Right ventricle myocardium superior (tissue), 1 donor: Measurements from ENCODE around the gene GUCY2F. TPM values are rescaled to one million over a fixed set of nuclear protein-coding genes. Genes with fewer than 3 reads are reported as not detected.

Experiments used
- ATAC-seq: fragments of 200-7000 bp; cut with Tn5 transposase; one replicate; pipeline ENCODE4 v1.9.1; 2020; ENCODE audit warnings: mild to moderate bottlenecking; ENCODE audit not compliant: poor library complexity
- DNase-seq: peaks from one replicate; pipeline ENCODE4 v3.0.0-alpha.2; 2020
- intact Hi-C: fragments of 100-400 bp; cut with DNase I; formaldehyde crosslinking; loops from one replicate; pipeline ENCODE4 v1.11.2; 2022
- total RNA-seq: library from RNA; stranded (reverse); fragmentation: NEBNext Ultra II Directional; extraction: Animal tissue kit (Norgen Biotek cat#: 25700); gene quantifications from one replicate; pipeline ENCODE4 v1.2.1, GENCODE V29; 2021
- donor health status: DM: no; HTN: yes; CAD: no; lungs with severe emphysema.

GUCY2F gene
- total RNA-seq, 1 donor from 2014 or later, result not detected

DNA sequence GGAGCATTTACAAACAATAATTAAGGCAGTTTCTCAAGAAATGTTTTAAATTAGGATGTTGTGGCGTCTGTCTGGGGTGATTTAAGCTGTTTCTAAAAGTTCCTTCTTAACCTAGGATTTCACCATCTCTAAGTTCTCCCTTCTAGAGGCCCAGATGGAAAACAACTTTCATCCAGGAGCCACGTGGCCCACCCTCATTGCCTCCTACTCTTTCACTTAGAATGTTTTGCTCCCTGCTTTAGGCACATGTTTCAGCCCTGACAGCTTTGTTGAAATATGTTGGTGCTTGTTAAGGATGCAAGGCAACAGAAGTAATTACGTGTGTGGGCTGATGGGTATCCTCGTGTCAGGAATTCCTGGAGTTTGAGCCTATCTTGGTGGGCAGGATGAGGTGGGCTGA lies 131.3 kb downstream of the GUCY2F start:
- intact Hi-C loops, result no loop called here
- DNase-seq, result no peak
- no peak for ATAC-seq

DNA sequence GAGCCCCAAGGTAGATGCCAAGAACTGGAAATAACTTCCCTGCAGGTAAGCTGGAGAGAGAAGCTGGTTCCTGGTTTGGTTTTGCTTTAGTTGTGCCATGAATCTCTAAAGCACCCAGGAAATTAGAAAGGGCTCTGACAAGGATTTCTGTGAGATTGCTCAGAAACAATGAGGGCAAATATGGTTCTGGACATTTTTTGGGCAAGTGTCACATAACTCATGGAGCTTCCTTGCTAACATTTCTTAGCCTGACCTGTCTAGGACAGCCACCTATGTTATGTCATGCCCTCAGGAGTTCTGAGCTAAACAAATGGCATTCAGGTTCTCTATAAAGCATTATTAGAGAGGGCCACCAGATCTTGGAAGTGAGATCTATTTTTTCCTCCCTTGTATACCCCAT lies 131.8 kb downstream of the GUCY2F start:
- ATAC-seq, result no peak
- intact Hi-C loops, result no loop called here
- DNase-seq, result no peak

DNA sequence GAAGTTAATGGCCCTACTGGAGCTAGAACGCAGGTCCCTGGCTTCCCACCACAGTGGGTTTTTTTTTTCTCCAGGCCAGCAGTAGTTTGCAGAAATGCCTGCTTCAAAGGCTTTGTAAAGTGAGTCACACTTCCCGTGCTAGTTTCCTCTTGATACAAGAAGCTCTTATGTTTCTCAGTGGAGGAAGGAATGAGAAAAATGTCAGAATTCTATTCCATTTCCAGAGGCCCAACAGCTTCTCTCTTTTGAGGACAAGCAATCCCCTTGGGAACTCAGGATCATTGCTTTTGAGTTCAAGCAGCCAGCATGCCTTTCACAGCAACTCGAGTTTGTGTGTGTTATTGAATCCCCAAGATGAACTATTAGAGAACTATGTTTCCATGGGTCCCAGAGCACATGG lies 134.3 kb downstream of the GUCY2F start:
- no peak for ATAC-seq
- no peak for DNase-seq
- intact Hi-C loops, result no loop called here

DNA sequence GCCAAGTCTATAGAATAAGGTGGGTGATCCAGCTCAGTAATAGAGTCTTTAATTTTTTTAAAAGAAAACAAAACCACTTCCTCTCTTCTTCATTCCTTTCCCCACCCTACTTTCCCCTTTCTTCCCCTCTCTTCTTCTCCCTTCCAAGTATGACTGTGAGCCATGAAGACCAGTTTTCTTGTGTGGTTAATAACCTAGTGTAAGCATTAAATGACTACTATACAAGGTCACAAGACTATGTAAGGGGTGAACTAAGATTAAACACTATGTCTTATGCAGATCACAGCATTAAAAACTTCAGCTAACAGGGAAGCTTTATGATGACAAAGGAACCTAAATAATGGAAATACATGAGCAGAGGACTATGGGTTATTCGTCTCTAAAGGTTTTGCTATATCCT lies 135.4 kb downstream of the GUCY2F start:
- DNase-seq (no peak), ATAC-seq (no peak)
- intact Hi-C loops, result no loop called here

DNA sequence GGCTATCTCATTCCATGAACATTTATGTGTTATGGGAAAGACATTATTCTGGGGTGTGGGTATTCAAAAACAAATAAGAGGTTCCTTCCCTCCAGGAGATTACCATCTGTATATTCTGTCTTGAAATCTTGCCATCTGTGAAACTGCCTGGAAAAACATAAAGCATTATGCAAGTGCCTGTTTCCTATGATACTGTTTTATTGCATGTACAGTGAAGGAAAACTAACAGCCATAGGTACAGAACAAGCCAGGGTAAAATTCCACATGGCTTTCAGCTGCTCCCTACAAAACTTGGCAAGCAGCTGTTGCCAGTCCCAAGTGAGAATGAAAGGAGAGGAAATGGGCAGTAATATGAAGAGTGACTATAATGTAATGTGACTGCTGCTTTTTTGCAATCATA lies 136.0 kb downstream of the GUCY2F start:
- intact Hi-C loops, result no loop called here
- no peak for ATAC-seq
- no peak for DNase-seq

DNA sequence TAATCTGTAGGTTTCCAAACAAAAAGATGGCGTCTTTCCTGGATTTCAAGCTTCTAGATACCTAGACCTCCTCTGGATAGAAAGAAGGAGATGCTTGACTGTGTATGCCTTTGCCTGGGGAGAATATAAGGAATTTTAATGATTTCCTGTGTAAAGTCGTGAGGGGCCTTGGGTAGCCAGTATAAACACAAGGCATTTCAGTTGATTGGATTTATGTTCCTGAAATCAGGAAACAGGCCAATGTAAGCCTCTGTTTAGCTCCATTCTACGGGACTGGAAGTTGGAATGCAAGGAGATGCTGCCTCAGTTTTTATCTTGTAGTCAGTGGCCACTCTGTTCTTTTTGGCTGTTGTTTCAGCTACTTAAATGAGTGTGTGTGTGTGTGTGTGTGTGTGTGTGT lies 137.2 kb downstream of the GUCY2F start:
- no peak for DNase-seq
- intact Hi-C loops, result no loop called here

DNA sequence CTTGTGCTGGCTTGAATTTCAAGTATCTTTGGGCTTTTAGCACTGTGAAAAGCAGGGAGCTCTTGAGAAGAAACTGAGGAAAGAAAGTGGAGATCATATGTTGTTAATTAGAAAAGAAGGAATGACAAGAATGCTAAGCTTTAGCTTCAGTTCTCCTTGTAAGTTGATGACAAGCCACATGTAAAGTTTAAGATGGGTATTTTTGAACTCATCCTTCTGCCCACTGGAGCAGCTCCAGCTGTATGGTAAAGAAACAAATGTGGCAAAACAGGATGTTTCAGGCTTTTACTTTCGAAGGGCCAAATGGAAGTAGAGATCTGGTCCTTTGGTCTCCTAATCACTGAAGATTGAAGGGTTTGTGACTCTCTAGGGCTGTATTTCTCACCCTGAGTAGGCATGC lies 137.8 kb downstream of the GUCY2F start:
- ATAC-seq (no peak), DNase-seq (no peak)
- intact Hi-C loops, result no loop called here

More for the DNA sequence above, 137.2 kb downstream of the GUCY2F start:
- no peak for ATAC-seq

DNA sequence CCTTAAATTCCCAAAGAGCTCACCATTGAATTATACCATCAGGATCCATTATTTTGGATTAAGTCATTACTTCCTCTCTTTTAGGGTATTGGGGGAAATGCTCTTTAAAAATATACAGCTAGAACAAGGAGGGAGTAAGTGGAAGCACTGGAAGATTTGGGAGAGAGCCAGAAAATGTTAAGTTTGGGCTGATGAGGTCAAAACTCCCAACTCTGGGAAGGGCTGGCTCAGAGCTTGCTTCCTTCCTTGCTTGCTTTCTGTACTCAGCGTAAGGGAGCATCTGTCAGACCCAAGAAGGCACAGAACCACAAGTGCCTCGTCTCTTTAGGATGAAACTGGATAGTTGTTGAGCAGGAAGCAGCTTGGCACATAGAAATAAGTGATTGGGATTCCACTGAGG lies 138.2 kb downstream of the GUCY2F start:
- no peak for DNase-seq
- intact Hi-C loops, result no loop called here
- ATAC-seq, result no peak

DNA sequence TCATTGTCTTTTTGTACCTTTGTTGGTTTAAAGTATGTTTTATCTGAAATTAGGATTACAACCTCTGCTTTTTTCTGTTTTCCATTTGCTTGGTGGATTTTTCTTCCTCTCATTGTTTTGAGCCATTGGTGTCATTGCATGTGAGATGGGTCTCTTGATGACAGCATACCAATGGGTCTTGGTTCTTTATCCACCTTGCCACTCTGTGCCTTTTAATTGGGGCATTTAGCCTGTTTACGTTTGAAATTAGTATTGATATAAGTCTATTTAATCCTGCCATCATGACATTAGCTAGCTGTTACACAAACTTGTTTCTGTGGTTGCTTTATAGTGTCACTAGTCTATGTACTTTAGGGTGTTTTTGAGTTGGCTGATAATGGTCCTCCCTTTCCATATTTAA lies 145.7 kb downstream of the GUCY2F start:
- ATAC-seq (no peak), DNase-seq (no peak)
- intact Hi-C loops, result no loop called here

DNA sequence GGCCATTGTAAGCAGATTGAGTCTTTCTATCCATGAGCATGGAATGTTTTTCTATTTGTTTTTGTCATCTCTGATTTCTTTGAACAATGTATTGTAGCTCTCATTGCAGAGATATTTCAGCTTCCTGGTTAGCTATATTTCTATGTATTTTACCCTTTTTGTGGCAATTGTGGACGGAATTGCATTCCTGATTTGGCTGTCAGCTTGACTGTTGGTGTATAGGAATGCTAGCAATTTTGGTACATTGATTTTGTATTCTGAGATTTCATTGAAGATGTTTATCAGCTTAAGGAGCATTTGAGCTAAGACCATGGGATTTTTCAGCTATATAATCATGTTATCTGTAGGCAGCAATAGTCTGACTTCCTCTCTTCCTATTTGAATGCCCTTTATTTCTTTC lies 154.6 kb downstream of the GUCY2F start:
- DNase-seq, result no peak
- intact Hi-C loops, result no loop called here

More for the DNA sequence above, 154.6 kb downstream of the GUCY2F start:
- no peak for ATAC-seq

Other genes with a start within 250 kb of the GUCY2F start
- gene NXT2, start 54.8 kb upstream of the GUCY2F start, total RNA-seq, result 1.5 TPM
- gene KCNE5, start 143.1 kb upstream of the GUCY2F start, total RNA-seq, result 0.24 TPM